Esophagus (tissue), 2 donors: ENCODE data around the gene RPS3. TPM values are rescaled to one million over a fixed set of nuclear protein-coding genes. Genes with fewer than 3 reads are reported as not detected.

ENCODE experiments used
- H3K27ac ChIP-seq, 2 donors: one replicate each; pipeline ENCODE4 v1.5.1; 2013; ENCODE audit warnings: low read depth in 2 of 2, mild to moderate bottlenecking in 2 of 2, inconsistent platforms in 1 of 2, low read length in 1 of 2, moderate library complexity in 1 of 2
- H3K27me3 ChIP-seq, 2 donors: one replicate each; pipeline ENCODE4 v1.6.1; 2013; ENCODE audit warnings: low read length in 2 of 2, control low read depth in 1 of 2, mild to moderate bottlenecking in 1 of 2; ENCODE audit not compliant: insufficient read depth in 2 of 2, control insufficient read depth in 1 of 2
- H3K36me3 ChIP-seq, 2 donors: one replicate each; pipeline ENCODE4 v1.6.1; 2013; ENCODE audit warnings: low read length in 1 of 2; ENCODE audit not compliant: control insufficient read depth in 2 of 2, insufficient read depth in 2 of 2
- H3K4me1 ChIP-seq, 2 donors: one replicate each; pipeline ENCODE4 v1.6.1; 2013; ENCODE audit warnings: low read length in 1 of 2; ENCODE audit not compliant: control insufficient read depth in 2 of 2, insufficient read depth in 2 of 2
- H3K4me3 ChIP-seq, 2 donors: one replicate each; pipeline ENCODE4 v1.5.1; 2013; ENCODE audit warnings: low read length in 2 of 2, mild to moderate bottlenecking in 2 of 2, low read depth in 1 of 2, moderate library complexity in 1 of 2
- H3K9me3 ChIP-seq, 2 donors: one replicate each; pipeline ENCODE4 v1.6.1; 2013; ENCODE audit warnings: mild to moderate bottlenecking in 2 of 2, low read depth in 1 of 2, low read length in 1 of 2, moderate library complexity in 1 of 2; ENCODE audit not compliant: control insufficient read depth in 2 of 2, insufficient read depth in 1 of 2
- WGBS, 2 donors: extraction: QIAGEN DNeasy Blood & Tissue Kit; methylation state at CpG; one replicate each; pipeline ENCODE4 v1.1.7; 2013; 5-methylcytosine and 5-hydroxymethylcytosine counted together
- polyA plus RNA-seq, 2 donors: library from polyadenylated mRNA; stranded (reverse); fragments of 200-250 nt; gene quantifications; one replicate each; pipeline ENCODE4 v1.2.3, GENCODE V29; 2013
- donor health status: healthy with polysubstance abuse.
- donor health status: Bipolar disorder and iron deficiency.

Gene RPS3
- polyA plus RNA-seq, 2 donors = 1,864 to 2,574 TPM

DNA sequence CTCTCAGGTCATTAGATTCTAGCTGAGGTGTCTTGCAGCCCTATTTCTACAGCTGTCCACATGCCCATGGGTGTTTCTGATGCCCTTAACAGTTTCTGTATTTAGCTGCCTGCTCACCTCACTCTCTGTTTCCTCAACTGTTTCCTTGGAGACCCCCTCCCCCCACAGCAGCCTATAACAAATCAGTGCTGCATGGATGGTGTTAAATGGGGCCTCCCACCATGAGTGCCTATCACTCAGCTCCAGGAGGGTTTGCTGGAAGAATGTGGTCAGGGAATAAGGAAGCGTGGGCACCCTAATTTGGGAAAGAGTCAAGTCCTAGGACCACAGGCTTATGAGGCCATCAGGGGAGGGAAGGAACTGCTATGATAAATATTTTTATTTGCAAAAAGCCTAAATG is 25.1 kb downstream of the RPS3 start:
- no peak overlapping the region for H3K4me3 ChIP-seq
- H3K27me3 ChIP-seq = no peaks in the 10 kb centered on the region
- WGBS, 2 donors = 94 to 96% methylated on average over 1 of the region's 1 CpG
- H3K36me3 ChIP-seq = no peaks in the 10 kb centered on the region
- H3K27ac ChIP-seq = no peak overlapping the region
- H3K9me3 ChIP-seq = peaks cover 0 to 3% of the 10 kb centered on the region in 2 donors
- H3K4me1 ChIP-seq = no peaks in the 10 kb centered on the region

DNA sequence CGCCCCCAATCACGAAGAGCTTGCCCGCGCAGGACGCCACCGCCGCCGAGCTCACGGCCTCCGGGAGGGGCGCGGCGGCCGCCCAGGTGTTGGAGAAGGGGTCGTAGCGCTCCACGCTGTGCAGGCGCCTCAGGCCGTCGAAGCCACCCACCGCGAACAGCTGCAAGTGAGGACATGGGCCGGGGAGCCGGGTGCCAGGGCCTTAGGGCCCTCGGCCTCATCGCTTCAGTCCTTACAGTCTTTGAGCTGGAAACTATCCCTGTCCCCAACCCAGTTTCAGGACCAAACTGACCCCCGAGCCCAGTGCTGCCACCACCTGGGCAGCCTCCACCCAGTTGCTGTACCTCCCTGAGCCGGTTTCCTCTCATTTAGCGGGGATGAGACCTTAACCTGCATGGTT is 26.1 kb downstream of the RPS3 start:
- no peak overlapping the region for H3K4me3 ChIP-seq
- no peak overlapping the region for H3K27ac ChIP-seq
- peaks cover 0 to 8% of the 10 kb centered on the region in 2 donors for H3K4me1 ChIP-seq
- WGBS, 2 donors = 82 to 86% methylated on average over 29 of the region's 29 CpGs
- peaks cover 3 to 9% of the 10 kb centered on the region in 2 donors for H3K9me3 ChIP-seq
- no peaks in the 10 kb centered on the region for H3K27me3 ChIP-seq
- no peaks in the 10 kb centered on the region for H3K36me3 ChIP-seq

DNA sequence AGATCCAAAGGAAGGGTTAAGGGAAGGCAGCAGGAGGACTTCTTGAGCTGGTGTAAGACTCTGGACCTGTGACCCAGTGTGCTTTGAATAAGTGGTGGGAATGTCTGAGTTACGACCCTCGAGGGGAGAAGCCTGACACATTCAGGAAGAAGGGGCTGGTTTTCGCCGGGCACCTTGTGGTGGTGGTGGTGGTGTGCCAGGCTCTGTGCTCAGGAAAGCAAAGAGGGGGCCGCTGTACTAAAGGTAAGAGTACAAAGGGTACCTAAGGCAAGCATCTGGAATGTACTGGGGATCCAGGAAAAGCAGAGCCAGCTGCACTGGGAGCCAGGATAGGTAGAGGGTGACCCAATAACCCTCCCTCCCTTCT is 27.4 kb downstream of the RPS3 start:
- peaks cover 0 to 11% of the 10 kb centered on the region in 2 donors for H3K4me1 ChIP-seq
- H3K27ac ChIP-seq = no peak overlapping the region
- peaks cover 0 to 8% of the 10 kb centered on the region in 2 donors for H3K27me3 ChIP-seq
- no peak overlapping the region for H3K4me3 ChIP-seq
- H3K9me3 ChIP-seq = peaks cover 3 to 11% of the 10 kb centered on the region in 2 donors
- H3K36me3 ChIP-seq = no peaks in the 10 kb centered on the region
- WGBS, 2 donors = 90 to 91% methylated on average over 5 of the region's 5 CpGs

DNA sequence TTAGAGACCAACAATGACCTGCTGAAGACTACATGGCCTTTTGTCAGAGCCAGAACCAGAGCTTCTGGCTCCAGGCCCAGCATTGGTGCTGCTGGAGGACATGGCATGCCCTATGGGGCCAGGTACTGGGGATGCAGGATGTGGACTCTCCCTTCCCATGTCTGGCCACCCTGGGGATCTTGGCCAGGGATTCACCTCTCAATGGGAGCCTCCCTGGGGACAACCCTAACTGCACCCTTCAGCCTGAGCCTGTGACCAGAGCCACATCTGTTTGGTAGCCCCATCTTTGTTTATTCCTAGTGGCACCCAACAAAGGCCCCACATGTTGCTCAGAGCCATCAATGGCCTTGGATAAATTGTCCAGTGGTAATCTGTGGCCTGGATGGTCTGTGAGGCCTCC is 27.9 kb downstream of the RPS3 start:
- Histone ChIP-seq H3K27ac (no peak overlapping the region), H3K9me3 (peaks cover 3 to 11% of the 10 kb centered on the region in 2 donors), H3K27me3 (peaks cover 0 to 8% of the 10 kb centered on the region in 2 donors), H3K4me3 (no peak overlapping the region), H3K4me1 (peaks cover 0 to 11% of the 10 kb centered on the region in 2 donors), H3K36me3 (no peaks in the 10 kb centered on the region)

DNA sequence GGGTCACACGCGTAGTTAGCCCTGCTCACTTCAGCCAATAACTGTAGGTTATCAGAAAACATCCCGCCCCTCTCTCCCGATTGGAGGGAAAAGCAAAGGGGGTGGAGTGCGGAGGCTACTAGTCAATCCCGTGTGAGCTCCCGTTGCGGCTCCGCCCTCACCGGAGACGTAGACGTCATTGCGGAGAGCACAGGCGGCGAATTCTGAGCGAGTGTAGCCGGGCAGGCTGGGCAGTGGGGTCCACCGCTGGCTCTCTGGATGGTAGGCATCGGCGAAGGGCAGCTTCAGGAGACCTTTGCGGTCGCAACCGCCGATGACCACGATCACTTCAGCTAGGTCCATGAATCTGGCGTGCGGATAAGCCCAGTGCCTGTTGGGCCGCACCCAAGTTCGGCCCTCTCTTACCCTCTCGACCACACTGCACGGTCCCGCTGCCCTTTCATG is 29.0 kb downstream of the RPS3 start:
- 38 to 50% methylated on average over 32 of the region's 32 CpGs for WGBS, 2 donors
- peaks cover 0 to 14% of the 10 kb centered on the region in 2 donors for H3K4me1 ChIP-seq
- H3K4me3 ChIP-seq = peak overlapping the region in 1 of 2 donors; percentile 27
- peaks cover 3 to 11% of the 10 kb centered on the region in 2 donors for H3K9me3 ChIP-seq
- H3K27ac ChIP-seq = no peak overlapping the region
- H3K36me3 ChIP-seq = no peaks in the 10 kb centered on the region
- H3K27me3 ChIP-seq = peaks cover 0 to 8% of the 10 kb centered on the region in 2 donors

DNA sequence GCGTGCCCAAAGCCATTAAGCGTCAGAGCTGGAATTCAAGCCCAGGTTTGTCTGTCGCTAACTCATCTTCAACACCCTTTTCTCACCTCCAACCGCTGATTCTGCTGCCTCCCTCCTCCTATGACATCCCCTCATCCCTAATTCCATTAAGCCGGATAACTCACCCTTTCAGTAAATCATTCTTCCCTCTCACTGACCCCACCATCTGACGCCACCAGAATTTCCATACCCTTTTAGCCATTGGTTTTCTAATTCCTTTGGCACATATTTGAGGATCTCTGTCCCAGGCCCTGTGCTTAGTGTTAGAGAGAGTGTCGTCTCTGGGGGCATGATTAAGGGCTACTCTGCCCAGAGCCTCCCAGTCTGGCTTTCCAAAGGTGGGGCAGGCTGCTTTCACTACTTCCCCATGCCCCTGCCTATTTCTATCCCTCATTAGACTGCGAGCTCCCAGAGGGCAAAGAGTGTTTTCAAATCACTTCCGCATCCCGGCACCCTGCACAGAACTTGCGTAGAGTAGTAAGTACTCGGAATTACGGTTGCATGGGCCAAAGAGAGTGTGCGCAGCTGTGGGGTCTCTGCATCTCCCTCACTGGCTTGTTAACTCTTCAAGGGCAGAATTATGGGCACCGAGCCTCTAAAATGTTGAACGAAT is 29.8 kb downstream of the RPS3 start:
- H3K4me1 ChIP-seq = peaks cover 0 to 14% of the 10 kb centered on the region in 2 donors
- 77 to 84% methylated on average over 16 of the region's 16 CpGs for WGBS, 2 donors
- peaks cover 3 to 11% of the 10 kb centered on the region in 2 donors for H3K9me3 ChIP-seq
- H3K36me3 ChIP-seq = no peaks in the 10 kb centered on the region
- peaks cover 0 to 8% of the 10 kb centered on the region in 2 donors for H3K27me3 ChIP-seq
- H3K4me3 ChIP-seq = no peak overlapping the region
- H3K27ac ChIP-seq = no peak overlapping the region

DNA sequence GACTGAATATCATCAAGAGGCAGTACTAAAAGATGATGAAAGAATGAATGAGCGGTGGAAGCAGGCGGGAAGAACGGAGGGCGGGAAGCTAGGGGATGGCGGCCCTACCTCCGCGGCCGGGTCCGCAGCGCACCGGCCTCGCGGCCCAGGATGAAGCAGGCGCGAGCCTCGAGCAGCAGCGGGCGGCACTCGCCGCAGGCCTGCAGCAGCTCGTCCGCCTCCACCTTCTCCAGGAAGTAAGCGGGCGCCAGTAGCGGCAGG is 30.3 kb downstream of the RPS3 start:
- Histone ChIP-seq H3K27me3 (peaks cover 0 to 8% of the 10 kb centered on the region in 2 donors), H3K4me3 (peak overlapping the region in 1 of 2 donors; percentile 29), H3K9me3 (peaks cover 3 to 11% of the 10 kb centered on the region in 2 donors), H3K27ac (no peak overlapping the region), H3K36me3 (no peaks in the 10 kb centered on the region), H3K4me1 (peaks cover 0 to 14% of the 10 kb centered on the region in 2 donors)
- WGBS, 2 donors = 31 to 35% methylated on average over 25 of the region's 25 CpGs

DNA sequence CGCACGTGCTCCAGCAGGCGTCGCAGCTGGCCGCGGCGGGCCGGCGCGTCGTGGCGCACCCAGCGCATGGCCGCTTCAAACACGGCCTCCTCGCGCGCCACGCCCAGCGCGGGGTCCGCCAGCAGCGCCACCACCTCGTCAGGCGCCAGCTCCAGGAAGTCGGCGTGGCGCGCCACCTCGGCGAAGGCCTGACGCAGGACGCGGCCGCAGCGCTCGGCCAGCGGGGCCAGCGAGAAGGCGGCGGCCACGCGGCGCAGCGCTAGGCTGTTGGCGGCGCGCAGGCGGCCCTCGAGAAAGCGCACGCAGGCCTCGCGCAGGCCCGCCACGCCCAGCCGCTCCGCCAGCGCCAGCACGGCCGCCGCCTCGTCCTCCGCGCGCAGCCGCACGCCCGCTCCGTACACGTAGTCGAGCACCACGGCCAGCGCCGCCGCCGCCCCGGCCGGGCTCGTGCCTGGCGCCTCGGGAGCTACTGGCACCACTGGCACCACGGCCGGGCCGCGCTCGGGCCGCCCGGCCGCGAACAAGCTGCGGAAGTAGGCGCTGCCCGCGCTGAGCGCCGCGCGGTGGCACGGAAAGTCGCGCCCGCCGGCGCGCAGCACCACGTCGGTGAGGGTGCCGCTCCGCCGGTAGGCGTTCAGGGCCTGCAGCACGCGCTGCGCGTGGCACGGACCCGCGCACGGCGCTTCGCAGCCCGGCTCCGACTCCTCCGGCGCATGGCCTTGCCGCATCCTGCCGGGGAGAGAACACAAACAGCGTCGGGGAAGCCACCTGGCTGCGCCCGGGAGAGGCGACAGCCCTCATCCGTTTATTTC is 30.8 kb downstream of the RPS3 start:
- 3 to 4% methylated on average over 102 to 134 of the region's 134 CpGs for WGBS, 2 donors
- Histone ChIP-seq H3K4me3 (peak overlapping the region; percentile 29 to 43), H3K36me3 (no peaks in the 10 kb centered on the region)

DNA sequence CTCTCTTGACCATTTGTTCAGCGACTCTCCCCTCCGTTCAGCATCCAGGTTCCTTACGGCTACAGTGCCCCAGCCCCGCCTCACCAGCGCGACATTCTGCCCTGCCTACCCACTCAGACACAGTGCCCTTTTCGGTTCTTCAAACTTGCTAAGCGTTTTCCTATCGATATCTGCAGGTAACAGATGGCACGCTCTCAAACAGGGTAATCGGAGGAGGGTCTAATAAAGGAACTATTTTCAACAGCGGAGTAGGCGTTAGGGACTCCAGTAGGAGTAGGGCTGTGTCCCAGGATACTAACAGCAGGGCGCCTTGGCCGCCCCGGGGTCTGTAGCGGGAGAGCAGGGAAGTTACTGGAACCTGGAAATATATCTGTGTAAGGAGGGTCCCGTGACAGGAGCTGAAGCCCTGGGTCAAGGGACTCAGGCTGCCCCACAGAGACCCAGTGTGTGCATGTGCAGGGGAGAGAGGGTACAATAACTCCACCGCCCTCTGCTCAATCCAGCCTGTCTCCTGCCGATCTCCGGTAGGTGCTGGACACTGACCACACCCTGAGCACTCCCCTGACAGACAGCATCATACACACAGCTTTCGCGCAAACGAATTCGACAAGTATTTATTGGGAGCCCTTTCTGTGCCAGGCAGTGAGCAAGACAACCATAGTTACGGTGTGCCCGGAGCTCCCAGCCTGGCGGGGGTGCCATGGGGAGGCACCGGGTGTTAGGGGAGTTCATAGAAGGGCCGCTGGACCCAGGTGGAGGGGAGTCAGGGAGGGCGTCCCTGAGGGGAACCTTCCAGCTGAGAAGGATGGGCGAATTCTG is 31.6 kb downstream of the RPS3 start:
- H3K27ac ChIP-seq = no peak overlapping the region
- 29 to 31% methylated on average over 32 of the region's 32 CpGs for WGBS, 2 donors
- peak overlapping the region; percentile 29 to 43 for H3K4me3 ChIP-seq

More for the DNA sequence above, 30.8 kb downstream of the RPS3 start:
- no peak overlapping the region for H3K27ac ChIP-seq
- peaks cover 3 to 11% of the 10 kb centered on the region in 2 donors for H3K9me3 ChIP-seq
- peaks cover 0 to 8% of the 10 kb centered on the region in 2 donors for H3K27me3 ChIP-seq
- H3K4me1 ChIP-seq = peaks cover 0 to 14% of the 10 kb centered on the region in 2 donors

More for the DNA sequence above, 31.6 kb downstream of the RPS3 start:
- peaks cover 0 to 8% of the 10 kb centered on the region in 2 donors for H3K27me3 ChIP-seq
- H3K36me3 ChIP-seq = no peaks in the 10 kb centered on the region
- peaks cover 3 to 11% of the 10 kb centered on the region in 2 donors for H3K9me3 ChIP-seq
- H3K4me1 ChIP-seq = peaks cover 0 to 14% of the 10 kb centered on the region in 2 donors
